GM23338 (cell line): Measurements from ENCODE around the gene CCDC59. TPM values are rescaled to one million over a fixed set of nuclear protein-coding genes. Genes with fewer than 3 reads are reported as not detected.

Experiments used
- ATAC-seq: fragments of 200-7000 bp; cut with Tn5 transposase; 3 replicates; pipeline ENCODE4 v1.9.1; 2020
- DNase-seq: peaks from one replicate; pipeline ENCODE4 v3.0.0-alpha.2; 2015; ENCODE audit warnings: low spot score
- H2AFZ ChIP-seq: fragments of 200-600 bp; sonication (generic); 2 replicates; pipeline ENCODE4 v1.8.0; 2016; ENCODE audit warnings: antibody characterized with exemption, mild to moderate bottlenecking, moderate library complexity
- H3F3A ChIP-seq: fragments of 200-600 bp; sonication (generic); replicated peaks from 2 replicates; pipeline ENCODE4 v1.8.0; 2017; ENCODE audit warnings: antibody characterized with exemption, mixed run types, low read depth
- H3K27ac ChIP-seq: fragments of 200-600 bp; sonication (generic); 2 replicates; pipeline ENCODE4 v1.6.1; 2016; ENCODE audit warnings: low read depth
- H3K27me3 ChIP-seq: fragments of 200-600 bp; sonication (generic); 2 replicates; pipeline ENCODE4 v1.8.0; 2016; ENCODE audit warnings: mild to moderate bottlenecking, mixed run types, moderate library complexity; ENCODE audit not compliant: insufficient read depth
- H3K36me3 ChIP-seq: fragments of 200-600 bp; sonication (generic); 2 replicates; pipeline ENCODE4 v1.8.0; 2016; ENCODE audit warnings: mild to moderate bottlenecking; ENCODE audit not compliant: insufficient read depth
- H3K4me1 ChIP-seq: fragments of 200-600 bp; sonication (generic); 2 replicates; pipeline ENCODE4 v1.8.0; 2016; ENCODE audit warnings: mild to moderate bottlenecking, moderate library complexity; ENCODE audit not compliant: insufficient read depth
- H3K4me2 ChIP-seq: fragments of 200-600 bp; sonication (generic); 2 replicates; pipeline ENCODE4 v1.7.1; 2017; ENCODE audit warnings: mixed run types
- H3K4me3 ChIP-seq: fragments of 200-600 bp; sonication (generic); 2 replicates; pipeline ENCODE4 v1.6.1; 2016; ENCODE audit warnings: mixed run types
- H3K79me2 ChIP-seq: fragments of 200-600 bp; sonication (generic); replicated peaks from 2 replicates; pipeline ENCODE4 v1.8.0; 2017; ENCODE audit warnings: mild to moderate bottlenecking; ENCODE audit not compliant: insufficient read depth
- H3K9me2 ChIP-seq: fragments of 200-600 bp; sonication (generic); 2 replicates; pipeline ENCODE4 v1.8.0; 2017; ENCODE audit not compliant: insufficient read depth
- H4K20me1 ChIP-seq: fragments of 200-600 bp; sonication (generic); replicated peaks from 2 replicates; pipeline ENCODE4 v1.8.0; 2017; ENCODE audit warnings: mild to moderate bottlenecking; ENCODE audit not compliant: insufficient read depth
- H3K27ac Mint-ChIP-seq: 2 replicates; pipeline ENCODE4 v1.8.0; 2020; ENCODE audit warnings: inconsistent platforms, mild to moderate bottlenecking, moderate library complexity, mixed read lengths
- H3K27me3 Mint-ChIP-seq: 3 replicates; pipeline ENCODE4 v1.8.0; 2022; ENCODE audit warnings: low read depth, mild to moderate bottlenecking, moderate library complexity, mixed read lengths, inconsistent platforms; ENCODE audit not compliant: insufficient read depth, poor library complexity
- H3K36me3 Mint-ChIP-seq: 3 replicates; pipeline ENCODE4 v1.8.0; 2021; ENCODE audit warnings: low read depth, mild to moderate bottlenecking, inconsistent platforms, moderate library complexity, mixed read lengths
- H3K4me1 Mint-ChIP-seq: 3 replicates; pipeline ENCODE4 v1.8.0; 2020; ENCODE audit warnings: mild to moderate bottlenecking, inconsistent platforms, mixed read lengths
- H3K4me3 Mint-ChIP-seq: 3 replicates; pipeline ENCODE4 v1.8.0; 2021; ENCODE audit warnings: moderate library complexity, mild to moderate bottlenecking, inconsistent platforms, mixed read lengths
- H3K9me3 Mint-ChIP-seq: 3 replicates; pipeline ENCODE4 v1.8.0; 2020; ENCODE audit warnings: moderate library complexity, mild to moderate bottlenecking, inconsistent platforms, mixed read lengths
- EZH2 ChIP-seq: fragments of 200-600 bp; sonication (generic); IDR thresholded peaks from one replicate; pipeline ENCODE4 v1.8.0; 2017; ENCODE audit warnings: antibody characterized with exemption, mild to moderate bottlenecking, low read depth; ENCODE audit not compliant: unreplicated experiment
- EZH2phosphoT487 ChIP-seq: fragments of 200-600 bp; sonication (generic); IDR thresholded peaks from one replicate; pipeline ENCODE4 v1.8.1; 2018; ENCODE audit warnings: antibody characterized with exemption; ENCODE audit not compliant: unreplicated experiment
- POLR2AphosphoS5 ChIP-seq: IDR thresholded peaks from 2 replicates; pipeline ENCODE4 v1.6.1; 2016; ENCODE audit warnings: antibody characterized with exemption, low read depth
- STAT1 ChIP-seq: IDR thresholded peaks from one replicate; pipeline ENCODE4 v1.6.1; 2016; ENCODE audit warnings: antibody characterized with exemption; ENCODE audit not compliant: unreplicated experiment
- ZNF331 ChIP-seq: fragments of 250-450 bp; sonication (Bioruptor Pico); IDR thresholded peaks from 2 replicates; pipeline ENCODE4 v1.5.0; 2020; ENCODE audit warnings: low read depth, mild to moderate bottlenecking, moderate library complexity
- polyA plus RNA-seq: library from polyadenylated mRNA; unstranded; fragments of >200 nt; fragmentation: Nextera tagmentation; extraction: Ambion mirVana; gene quantifications from 2 replicates; pipeline ENCODE4 v1.2.1, GENCODE V29; 2016
- total RNA-seq: library from RNA; depleted of rRNA; stranded (reverse); fragments of >200 nt; shearing (Covaris generic); gene quantifications from 2 replicates; pipeline ENCODE4 v1.2.3, GENCODE V29; 2014
- TF ChIP-seq, protein P1 (sequence below), 2 experiments: fragments of 200-600 bp in 1 of 2; sonication (generic) in 1 of 2; conservative IDR thresholded peaks; 2 replicates each; pipeline versions ENCODE4 v1.5.1 to v1.6.1; 2016 to 2017; ENCODE audit warnings: antibody characterized with exemption in 2 of 2, low read depth in 2 of 2, mild to moderate bottlenecking in 2 of 2, moderate library complexity in 1 of 2
- TF ChIP-seq, protein P2 (sequence below): fragments of 250-450 bp; sonication (Bioruptor Pico); IDR thresholded peaks from 2 replicates; pipeline ENCODE4 v1.5.0; 2020; ENCODE audit warnings: mild to moderate bottlenecking, moderate library complexity
- TF ChIP-seq, protein P3 (sequence below): IDR thresholded peaks from 2 replicates; pipeline ENCODE4 v1.6.1; 2016; ENCODE audit warnings: antibody characterized with exemption

The CCDC59 gene
- total and polyA plus RNA-seq, 2 experiments from 2014 or later = 52.2 to 197 TPM

DNA sequence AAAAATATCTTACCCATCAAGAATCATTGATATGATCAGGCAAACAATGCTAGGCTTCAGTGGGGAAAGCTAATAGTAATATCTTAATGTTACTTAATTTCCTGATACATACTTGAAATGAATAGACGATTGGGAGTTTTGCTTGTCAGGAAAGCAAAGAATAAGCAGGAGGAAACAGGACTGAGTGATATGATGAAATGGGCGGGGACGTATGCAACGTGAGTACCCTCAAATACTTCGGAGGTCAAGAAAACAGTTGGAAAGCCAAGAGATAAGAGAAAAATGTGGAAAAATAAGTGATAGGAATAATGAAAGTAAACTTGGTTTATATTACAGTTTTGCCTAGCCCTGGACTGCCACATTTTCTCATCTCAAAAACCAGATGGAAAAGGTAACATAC, 49.3 kb upstream of the CCDC59 start:
- no peak overlapping the region for H3K4me3 ChIP-seq
- H3K4me2 ChIP-seq = no peak overlapping the region
- H3K9me2 ChIP-seq = no peaks in the 10 kb centered on the region
- no peak overlapping the region for H3K27ac ChIP-seq
- no peak overlapping the region for H2AFZ ChIP-seq
- H3K79me2 ChIP-seq = no peaks in the 10 kb centered on the region
- Mint-ChIP-seq H3K27me3 (no peaks in the 10 kb centered on the region), H3K27ac (no peak overlapping the region), H3K9me3 (no peaks in the 10 kb centered on the region), H3K4me1 (no peaks in the 10 kb centered on the region), H3K36me3 (no peaks in the 10 kb centered on the region), H3K4me3 (no peak overlapping the region)
- H3K36me3 ChIP-seq = no peaks in the 10 kb centered on the region
- no peak for DNase-seq
- no peak for TF ChIP-seq EZH2phosphoT487
- TF ChIP-seq, protein P1, sequence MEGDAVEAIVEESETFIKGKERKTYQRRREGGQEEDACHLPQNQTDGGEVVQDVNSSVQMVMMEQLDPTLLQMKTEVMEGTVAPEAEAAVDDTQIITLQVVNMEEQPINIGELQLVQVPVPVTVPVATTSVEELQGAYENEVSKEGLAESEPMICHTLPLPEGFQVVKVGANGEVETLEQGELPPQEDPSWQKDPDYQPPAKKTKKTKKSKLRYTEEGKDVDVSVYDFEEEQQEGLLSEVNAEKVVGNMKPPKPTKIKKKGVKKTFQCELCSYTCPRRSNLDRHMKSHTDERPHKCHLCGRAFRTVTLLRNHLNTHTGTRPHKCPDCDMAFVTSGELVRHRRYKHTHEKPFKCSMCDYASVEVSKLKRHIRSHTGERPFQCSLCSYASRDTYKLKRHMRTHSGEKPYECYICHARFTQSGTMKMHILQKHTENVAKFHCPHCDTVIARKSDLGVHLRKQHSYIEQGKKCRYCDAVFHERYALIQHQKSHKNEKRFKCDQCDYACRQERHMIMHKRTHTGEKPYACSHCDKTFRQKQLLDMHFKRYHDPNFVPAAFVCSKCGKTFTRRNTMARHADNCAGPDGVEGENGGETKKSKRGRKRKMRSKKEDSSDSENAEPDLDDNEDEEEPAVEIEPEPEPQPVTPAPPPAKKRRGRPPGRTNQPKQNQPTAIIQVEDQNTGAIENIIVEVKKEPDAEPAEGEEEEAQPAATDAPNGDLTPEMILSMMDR (conservative IDR thresholded peaks at IDR 0.05; ENCODE audit: low read depth in 2 of 2) = no peak
- no peak for TF ChIP-seq POLR2AphosphoS5
- TF ChIP-seq, protein P2, sequence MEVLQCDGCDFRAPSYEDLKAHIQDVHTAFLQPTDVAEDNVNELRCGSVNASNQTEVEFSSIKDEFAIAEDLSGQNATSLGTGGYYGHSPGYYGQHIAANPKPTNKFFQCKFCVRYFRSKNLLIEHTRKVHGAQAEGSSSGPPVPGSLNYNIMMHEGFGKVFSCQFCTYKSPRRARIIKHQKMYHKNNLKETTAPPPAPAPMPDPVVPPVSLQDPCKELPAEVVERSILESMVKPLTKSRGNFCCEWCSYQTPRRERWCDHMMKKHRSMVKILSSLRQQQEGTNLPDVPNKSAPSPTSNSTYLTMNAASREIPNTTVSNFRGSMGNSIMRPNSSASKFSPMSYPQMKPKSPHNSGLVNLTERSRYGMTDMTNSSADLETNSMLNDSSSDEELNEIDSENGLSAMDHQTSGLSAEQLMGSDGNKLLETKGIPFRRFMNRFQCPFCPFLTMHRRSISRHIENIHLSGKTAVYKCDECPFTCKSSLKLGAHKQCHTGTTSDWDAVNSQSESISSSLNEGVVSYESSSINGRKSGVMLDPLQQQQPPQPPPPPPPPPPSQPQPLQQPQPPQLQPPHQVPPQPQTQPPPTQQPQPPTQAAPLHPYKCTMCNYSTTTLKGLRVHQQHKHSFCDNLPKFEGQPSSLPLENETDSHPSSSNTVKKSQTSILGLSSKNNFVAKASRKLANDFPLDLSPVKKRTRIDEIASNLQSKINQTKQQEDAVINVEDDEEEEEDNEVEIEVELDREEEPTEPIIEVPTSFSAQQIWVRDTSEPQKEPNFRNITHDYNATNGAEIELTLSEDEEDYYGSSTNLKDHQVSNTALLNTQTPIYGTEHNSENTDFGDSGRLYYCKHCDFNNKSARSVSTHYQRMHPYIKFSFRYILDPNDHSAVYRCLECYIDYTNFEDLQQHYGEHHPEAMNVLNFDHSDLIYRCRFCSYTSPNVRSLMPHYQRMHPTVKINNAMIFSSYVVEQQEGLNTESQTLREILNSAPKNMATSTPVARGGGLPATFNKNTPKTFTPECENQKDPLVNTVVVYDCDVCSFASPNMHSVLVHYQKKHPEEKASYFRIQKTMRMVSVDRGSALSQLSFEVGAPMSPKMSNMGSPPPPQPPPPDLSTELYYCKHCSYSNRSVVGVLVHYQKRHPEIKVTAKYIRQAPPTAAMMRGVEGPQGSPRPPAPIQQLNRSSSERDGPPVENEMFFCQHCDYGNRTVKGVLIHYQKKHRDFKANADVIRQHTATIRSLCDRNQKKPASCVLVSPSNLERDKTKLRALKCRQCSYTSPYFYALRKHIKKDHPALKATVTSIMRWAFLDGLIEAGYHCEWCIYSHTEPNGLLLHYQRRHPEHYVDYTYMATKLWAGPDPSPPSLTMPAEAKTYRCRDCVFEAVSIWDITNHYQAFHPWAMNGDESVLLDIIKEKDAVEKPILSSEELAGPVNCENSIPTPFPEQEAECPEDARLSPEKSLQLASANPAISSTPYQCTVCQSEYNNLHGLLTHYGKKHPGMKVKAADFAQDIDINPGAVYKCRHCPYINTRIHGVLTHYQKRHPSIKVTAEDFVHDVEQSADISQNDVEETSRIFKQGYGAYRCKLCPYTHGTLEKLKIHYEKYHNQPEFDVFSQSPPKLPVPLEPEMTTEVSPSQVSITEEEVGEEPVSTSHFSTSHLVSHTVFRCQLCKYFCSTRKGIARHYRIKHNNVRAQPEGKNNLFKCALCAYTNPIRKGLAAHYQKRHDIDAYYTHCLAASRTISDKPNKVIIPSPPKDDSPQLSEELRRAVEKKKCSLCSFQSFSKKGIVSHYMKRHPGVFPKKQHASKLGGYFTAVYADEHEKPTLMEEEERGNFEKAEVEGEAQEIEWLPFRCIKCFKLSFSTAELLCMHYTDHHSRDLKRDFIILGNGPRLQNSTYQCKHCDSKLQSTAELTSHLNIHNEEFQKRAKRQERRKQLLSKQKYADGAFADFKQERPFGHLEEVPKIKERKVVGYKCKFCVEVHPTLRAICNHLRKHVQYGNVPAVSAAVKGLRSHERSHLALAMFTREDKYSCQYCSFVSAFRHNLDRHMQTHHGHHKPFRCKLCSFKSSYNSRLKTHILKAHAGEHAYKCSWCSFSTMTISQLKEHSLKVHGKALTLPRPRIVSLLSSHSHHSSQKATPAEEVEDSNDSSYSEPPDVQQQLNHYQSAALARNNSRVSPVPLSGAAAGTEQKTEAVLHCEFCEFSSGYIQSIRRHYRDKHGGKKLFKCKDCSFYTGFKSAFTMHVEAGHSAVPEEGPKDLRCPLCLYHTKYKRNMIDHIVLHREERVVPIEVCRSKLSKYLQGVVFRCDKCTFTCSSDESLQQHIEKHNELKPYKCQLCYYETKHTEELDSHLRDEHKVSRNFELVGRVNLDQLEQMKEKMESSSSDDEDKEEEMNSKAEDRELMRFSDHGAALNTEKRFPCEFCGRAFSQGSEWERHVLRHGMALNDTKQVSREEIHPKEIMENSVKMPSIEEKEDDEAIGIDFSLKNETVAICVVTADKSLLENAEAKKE (CRISPR knock-in tag) = no peak
- TF ChIP-seq STAT1 = no peak
- no peak for TF ChIP-seq ZNF331 (CRISPR knock-in tag)
- TF ChIP-seq EZH2 = no peak
- TF ChIP-seq, protein P3, sequence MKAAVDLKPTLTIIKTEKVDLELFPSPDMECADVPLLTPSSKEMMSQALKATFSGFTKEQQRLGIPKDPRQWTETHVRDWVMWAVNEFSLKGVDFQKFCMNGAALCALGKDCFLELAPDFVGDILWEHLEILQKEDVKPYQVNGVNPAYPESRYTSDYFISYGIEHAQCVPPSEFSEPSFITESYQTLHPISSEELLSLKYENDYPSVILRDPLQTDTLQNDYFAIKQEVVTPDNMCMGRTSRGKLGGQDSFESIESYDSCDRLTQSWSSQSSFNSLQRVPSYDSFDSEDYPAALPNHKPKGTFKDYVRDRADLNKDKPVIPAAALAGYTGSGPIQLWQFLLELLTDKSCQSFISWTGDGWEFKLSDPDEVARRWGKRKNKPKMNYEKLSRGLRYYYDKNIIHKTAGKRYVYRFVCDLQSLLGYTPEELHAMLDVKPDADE = no peak
- no peaks in the 10 kb centered on the region for H3K4me1 ChIP-seq
- no peaks in the 10 kb centered on the region for H3K27me3 ChIP-seq
- H3F3A ChIP-seq = no peaks in the 10 kb centered on the region
- no peak for ATAC-seq
- no peaks in the 10 kb centered on the region for H4K20me1 ChIP-seq
